Neural crest cell (in vitro differentiated cells): ENCODE results near the gene RXRG. TPM values are rescaled to one million over a fixed set of nuclear protein-coding genes. Genes with fewer than 3 reads are reported as not detected.

Experiments used
- DNase-seq: peaks from one replicate; pipeline ENCODE4 v3.0.0; 2021; ENCODE audit warnings: low read depth, mixed read lengths, low spot score
- H3K27ac Mint-ChIP-seq: one replicate; pipeline ENCODE4 v1.8.0; 2021; ENCODE audit warnings: mild to moderate bottlenecking, mixed read lengths; ENCODE audit not compliant: unreplicated experiment
- H3K27me3 Mint-ChIP-seq: 2 replicates; pipeline ENCODE4 v1.8.0; 2021; ENCODE audit warnings: low read depth, mild to moderate bottlenecking, mixed read lengths
- H3K36me3 Mint-ChIP-seq: 2 replicates; pipeline ENCODE4 v1.8.0; 2021; ENCODE audit warnings: low read depth, mild to moderate bottlenecking, mixed read lengths
- H3K4me1 Mint-ChIP-seq: 2 replicates; pipeline ENCODE4 v1.8.0; 2021; ENCODE audit warnings: mixed read lengths
- H3K4me3 Mint-ChIP-seq: one replicate; pipeline ENCODE4 v1.8.0; 2021; ENCODE audit warnings: mild to moderate bottlenecking, mixed read lengths
- H3K9me3 Mint-ChIP-seq: 2 replicates; pipeline ENCODE4 v1.8.0; 2021; ENCODE audit warnings: mixed read lengths
- CTCF ChIP-seq: fragments of 200-600 bp; sonication (generic); conservative IDR thresholded peaks from 2 replicates; pipeline ENCODE4 v1.5.0; 2021; ENCODE audit warnings: antibody characterized with exemption, mild to moderate bottlenecking
- total RNA-seq: library from RNA; stranded (reverse); gene quantifications from 2 replicates; pipeline ENCODE4 v1.2.1, GENCODE V29; 2021

RXRG gene
- total RNA-seq, 1 donor from 2014 or later, result 6.7 TPM

GRCh38 chr1:165392634-165393571 is 52.0 kb downstream of the RXRG start:
- DNase-seq, result peak; percentile 71
- H3K4me3 Mint-ChIP-seq, result peak overlapping the region; percentile 67
- H3K4me1 Mint-ChIP-seq, result peaks cover 8% of the 10 kb centered on the region
- H3K27ac Mint-ChIP-seq, result no peak overlapping the region
- peak; percentile 98 for TF ChIP-seq CTCF
- H3K36me3 Mint-ChIP-seq, result no peaks in the 10 kb centered on the region
- H3K9me3 Mint-ChIP-seq, result no peaks in the 10 kb centered on the region
- H3K27me3 Mint-ChIP-seq, result peaks cover 53% of the 10 kb centered on the region

- no peaks in the 10 kb centered on the region for H3K9me3 Mint-ChIP-seq
- no peak overlapping the region for H3K27ac Mint-ChIP-seq
- H3K27me3 Mint-ChIP-seq, result peaks cover 80% of the 10 kb centered on the region
- DNase-seq, result no peak
- H3K4me3 Mint-ChIP-seq, result no peak overlapping the region
- peaks cover 8% of the 10 kb centered on the region for H3K4me1 Mint-ChIP-seq
- no peaks in the 10 kb centered on the region for H3K36me3 Mint-ChIP-seq
- TF ChIP-seq CTCF, result no peak
Observed at GRCh38 chr1:165389609-165390008, 55.3 kb downstream of the RXRG start.

- Mint-ChIP-seq H3K9me3 (no peaks in the 10 kb centered on the region), H3K27me3 (peaks cover 84% of the 10 kb centered on the region), H3K4me3 (no peak overlapping the region), H3K36me3 (no peaks in the 10 kb centered on the region), H3K4me1 (peaks cover 2% of the 10 kb centered on the region), H3K27ac (no peak overlapping the region)
- TF ChIP-seq CTCF, result no peak
- no peak for DNase-seq
Observed at GRCh38 chr1:165387961-165388360, 57.0 kb downstream of the RXRG start.

- Mint-ChIP-seq H3K4me3 (no peak overlapping the region), H3K27ac (no peak overlapping the region), H3K4me1 (no peaks in the 10 kb centered on the region), H3K36me3 (no peaks in the 10 kb centered on the region), H3K9me3 (no peaks in the 10 kb centered on the region), H3K27me3 (peaks cover 84% of the 10 kb centered on the region)
- TF ChIP-seq CTCF, result no peak
- no peak for DNase-seq
Observed at GRCh38 chr1:165387505-165387904, 57.4 kb downstream of the RXRG start.

GRCh38 chr1:165383599-165384405 is 61.1 kb downstream of the RXRG start:
- DNase-seq, result no peak
- TF ChIP-seq CTCF, result no peak
- no peaks in the 10 kb centered on the region for H3K36me3 Mint-ChIP-seq
- H3K4me1 Mint-ChIP-seq, result no peaks in the 10 kb centered on the region
- H3K9me3 Mint-ChIP-seq, result no peaks in the 10 kb centered on the region
- no peak overlapping the region for H3K4me3 Mint-ChIP-seq
- H3K27ac Mint-ChIP-seq, result no peak overlapping the region
- peaks cover 79% of the 10 kb centered on the region for H3K27me3 Mint-ChIP-seq
